Loucy (cell line): ENCODE results near the gene MED1.

Experiments used
- H2AFZ ChIP-seq: fragments of 200-600 bp; sonication (generic); 2 replicates; pipeline ENCODE4 v1.6.0; 2016; ENCODE audit warnings: antibody characterized with exemption, mild to moderate bottlenecking, low read length, moderate library complexity
- H3F3A ChIP-seq: fragments of 200-600 bp; 2 replicates; pipeline ENCODE4 v1.6.0; 2016; ENCODE audit warnings: antibody characterized with exemption, low read depth, mild to moderate bottlenecking
- H3K27me3 ChIP-seq: fragments of 200-600 bp; sonication (generic); 2 replicates; pipeline ENCODE4 v1.6.1; 2014; ENCODE audit warnings: low read length, mild to moderate bottlenecking; ENCODE audit not compliant: insufficient read depth, poor library complexity, severe bottlenecking
- H3K36me3 ChIP-seq: fragments of 200-600 bp; sonication (generic); 2 replicates; pipeline ENCODE4 v1.6.1; 2016; ENCODE audit warnings: low read length; ENCODE audit not compliant: insufficient read depth
- H3K4me1 ChIP-seq: fragments of 200-600 bp; sonication (generic); 2 replicates; pipeline ENCODE4 v1.5.1; 2014; ENCODE audit warnings: low read length, mild to moderate bottlenecking; ENCODE audit not compliant: insufficient read depth, poor library complexity, severe bottlenecking
- H3K4me2 ChIP-seq: fragments of 200-600 bp; sonication (generic); 2 replicates; pipeline ENCODE4 v1.6.0; 2014; ENCODE audit warnings: antibody characterized with exemption, low read length, low read depth, mild to moderate bottlenecking; ENCODE audit not compliant: poor library complexity, severe bottlenecking
- H3K4me3 ChIP-seq: fragments of 200-600 bp; sonication (generic); 2 replicates; pipeline ENCODE4 v1.5.1; 2014; ENCODE audit warnings: low read length, mild to moderate bottlenecking, mixed read lengths; ENCODE audit not compliant: poor library complexity, severe bottlenecking
- H3K79me2 ChIP-seq: fragments of 200-600 bp; sonication (generic); 2 replicates; pipeline ENCODE4 v1.6.1; 2014; ENCODE audit warnings: low read length; ENCODE audit not compliant: insufficient read depth
- H3K9ac ChIP-seq: fragments of 200-600 bp; sonication (generic); 2 replicates; pipeline ENCODE4 v1.6.0; 2014; ENCODE audit warnings: mild to moderate bottlenecking, low read depth, low read length, moderate library complexity; ENCODE audit not compliant: poor library complexity, severe bottlenecking
- H3K9me2 ChIP-seq: fragments of 200-600 bp; sonication (generic); replicated peaks from 2 replicates; pipeline ENCODE4 v1.6.1; 2016; ENCODE audit warnings: low read depth, low read length, mixed read lengths
- H3K9me3 ChIP-seq: fragments of 200-600 bp; sonication (generic); 2 replicates; pipeline ENCODE4 v1.6.1; 2014; ENCODE audit warnings: mild to moderate bottlenecking, antibody characterized with exemption, low read length, low read depth; ENCODE audit not compliant: insufficient read depth
- H4K20me1 ChIP-seq: fragments of 200-600 bp; sonication (generic); 2 replicates; pipeline ENCODE4 v1.6.0; 2014; ENCODE audit warnings: antibody characterized with exemption, low read length, mild to moderate bottlenecking; ENCODE audit not compliant: insufficient read depth, poor library complexity, severe bottlenecking
- CTCF ChIP-seq: fragments of 200-600 bp; sonication (generic); conservative IDR thresholded peaks from 2 replicates; pipeline ENCODE4 v1.5.1; 2014; ENCODE audit warnings: mild to moderate bottlenecking, antibody characterized with exemption, low read length
- EZH2phosphoT487 ChIP-seq: fragments of 200-600 bp; IDR thresholded peaks from 2 replicates; pipeline ENCODE4 v1.6.1; 2018; ENCODE audit warnings: antibody characterized with exemption, mild to moderate bottlenecking, moderate library complexity, borderline replicate concordance

Gene MED1

GRCh38 chr17:39486242-39486641 is 35.2 kb upstream of the MED1 start:
- no peaks in the 10 kb centered on the region for H3K9me3 ChIP-seq
- TF ChIP-seq CTCF (no peak), EZH2phosphoT487 (no peak)
- no peaks in the 10 kb centered on the region for H3K4me1 ChIP-seq
- H3F3A ChIP-seq = no peaks in the 10 kb centered on the region
- H3K4me2 ChIP-seq = no peak overlapping the region
- H4K20me1 ChIP-seq = peaks cover 13% of the 10 kb centered on the region
- H3K9me2 ChIP-seq = no peaks in the 10 kb centered on the region
- H3K79me2 ChIP-seq = peaks cover 16% of the 10 kb centered on the region
- no peak overlapping the region for H3K4me3 ChIP-seq
- H2AFZ ChIP-seq = no peak overlapping the region
- H3K36me3 ChIP-seq = peaks cover 15% of the 10 kb centered on the region
- H3K27me3 ChIP-seq = no peaks in the 10 kb centered on the region
- H3K9ac ChIP-seq = no peak overlapping the region

- Histone ChIP-seq H3K4me1 (no peaks in the 10 kb centered on the region), H3K9me3 (no peaks in the 10 kb centered on the region), H3K4me2 (no peak overlapping the region), H3K9ac (no peak overlapping the region), H4K20me1 (peaks cover 13% of the 10 kb centered on the region), H3K79me2 (peaks cover 16% of the 10 kb centered on the region), H2AFZ (no peak overlapping the region), H3K27me3 (no peaks in the 10 kb centered on the region), H3K4me3 (no peak overlapping the region), H3K36me3 (peaks cover 9% of the 10 kb centered on the region), H3F3A (no peaks in the 10 kb centered on the region), H3K9me2 (no peaks in the 10 kb centered on the region)
- no peak for TF ChIP-seq CTCF
- no peak for TF ChIP-seq EZH2phosphoT487
Measured at GRCh38 chr17:39485555-39485954, 34.5 kb upstream of the MED1 start.

GRCh38 chr17:39484178-39484577 is 33.1 kb upstream of the MED1 start:
- peaks cover 19% of the 10 kb centered on the region for H3K79me2 ChIP-seq
- H3K27me3 ChIP-seq = no peaks in the 10 kb centered on the region
- no peak overlapping the region for H3K4me2 ChIP-seq
- H3K9me3 ChIP-seq = no peaks in the 10 kb centered on the region
- H3K4me3 ChIP-seq = no peak overlapping the region
- H2AFZ ChIP-seq = no peak overlapping the region
- no peak overlapping the region for H3K9ac ChIP-seq
- peaks cover 13% of the 10 kb centered on the region for H4K20me1 ChIP-seq
- TF ChIP-seq EZH2phosphoT487 = no peak
- TF ChIP-seq CTCF = no peak
- no peaks in the 10 kb centered on the region for H3K4me1 ChIP-seq
- no peaks in the 10 kb centered on the region for H3F3A ChIP-seq
- no peaks in the 10 kb centered on the region for H3K9me2 ChIP-seq
- peaks cover 10% of the 10 kb centered on the region for H3K36me3 ChIP-seq
